K562 (cell line): ENCODE results near the gene HBG1. TPM values are rescaled to one million over a fixed set of nuclear protein-coding genes. Genes with fewer than 3 reads are reported as not detected.

ENCODE experiments used
- CC2D1A ChIP-seq: fragments of 450-650 bp; IDR thresholded peaks from 2 replicates; pipeline ENCODE4 v1.6.1; 2017; ENCODE audit warnings: mild to moderate bottlenecking
- CHD4 ChIP-seq: fragments of 200-600 bp; sonication (generic); IDR thresholded peaks from 3 replicates; pipeline ENCODE4 v1.6.1; 2012; ENCODE audit warnings: low read depth, mild to moderate bottlenecking, mixed read lengths, low read length, inconsistent platforms; ENCODE audit not compliant: insufficient read depth, insufficient replicate concordance, poor library complexity, severe bottlenecking
- CXXC5 ChIP-seq: fragments of 250-450 bp; sonication (Bioruptor Pico); IDR thresholded peaks from 2 replicates; pipeline ENCODE4 v1.8.0; 2022; ENCODE audit warnings: inconsistent platforms, mild to moderate bottlenecking, moderate library complexity
- EP300 ChIP-seq: IDR thresholded peaks from 2 replicates; pipeline ENCODE4 v1.6.1; 2012; ENCODE audit warnings: low read length, improper control_type of control experiment
- L3MBTL2 ChIP-seq: fragments of 450-650 bp; IDR thresholded peaks from 2 replicates; pipeline ENCODE4 v1.6.1; 2016; ENCODE audit warnings: mild to moderate bottlenecking, moderate library complexity
- PURB ChIP-seq: sonication (generic); formaldehyde crosslinking; IDR thresholded peaks from 2 replicates; pipeline ENCODE4 v1.9.0; 2021; ENCODE audit warnings: low read depth, mild to moderate bottlenecking, missing genetic modification reagents
- STAT6 ChIP-seq: sonication (generic); formaldehyde crosslinking; IDR thresholded peaks from 2 replicates; pipeline ENCODE4 v1.8.1; 2023; ENCODE audit warnings: mild to moderate bottlenecking, missing genetic modification reagents
- ZBTB40 ChIP-seq, 2 experiments: fragments of 450-650 bp in 1 of 2; sonication (generic) in 1 of 2; formaldehyde crosslinking in 1 of 2; IDR thresholded peaks; 2 replicates each; pipeline versions ENCODE4 v1.7.1 to v1.9.0; 2016 to 2022; ENCODE audit warnings: inconsistent platforms in 1 of 2, mild to moderate bottlenecking in 1 of 2, missing genetic modification reagents in 1 of 2
- ZNF23 ChIP-seq: fragments of 250-450 bp; sonication (Bioruptor Pico); IDR thresholded peaks from 2 replicates; pipeline ENCODE4 v1.4.0; 2020; ENCODE audit warnings: mild to moderate bottlenecking
- ZNF24 ChIP-seq: fragments of 450-650 bp; IDR thresholded peaks from 2 replicates; pipeline ENCODE4 v1.6.1; 2016
- ZNF592 ChIP-seq: fragments of 450-650 bp; IDR thresholded peaks from 2 replicates; pipeline ENCODE4 v1.6.1; 2017; ENCODE audit warnings: antibody characterized with exemption, mild to moderate bottlenecking
- polyA plus RNA-seq, 8 experiments: library from polyadenylated mRNA; depleted of rRNA in 4 of 8; stranded (reverse) in 5 of 8; unstranded in 3 of 8; fragments of >200 nt; fragmentation: Nextera tagmentation in 2 of 8; fragmentation: Illumina TruSeq in 1 of 8; extraction: Ambion mirVana in 2 of 8; extraction: Trizol in 1 of 8; gene quantifications; 2 replicates each; pipeline versions ENCODE4 v1.2.1 to v1.2.3, GENCODE V29; 2011 to 2014; ENCODE audit warnings: inconsistent platforms in 1 of 8, missing spikeins in 1 of 8
- total RNA-seq, 7 experiments: library from RNA; depleted of rRNA in 6 of 7; stranded (reverse); fragments of >200 nt in 6 of 7; fragmentation: Illumina TruSeq in 2 of 7; extraction: Trizol in 2 of 7; gene quantifications; 2 replicates each; pipeline versions ENCODE4 v1.2.1 to v1.2.3, GENCODE V29; 2011 to 2021; ENCODE audit warnings: low replicate concordance in 1 of 7

HBG1 gene
- total and polyA plus RNA-seq, 9 of the 15 experiments (the other 6 are each of a cell fraction or from before 2014, with no cell fraction given) = 1,066 to 16,338 (median 4,898) TPM

GRCh38 chr11:5279471-5280090, 29.9 kb upstream of the HBG1 start (continued):
- TF ChIP-seq ZBTB40 (IDR thresholded peaks at IDR 0.05) (no peak), ZBTB40 (CRISPR knock-in tag; IDR thresholded peaks at IDR 0.05) (no peak), STAT6 (CRISPR knock-in tag) (no peak), PURB (CRISPR knock-in tag) (no peak), ZNF23 (no peak), EP300 (no peak), CHD4 (no peak), CC2D1A (no peak), ZNF592 (peak; percentile 55), ZNF24 (peak; percentile 76), CXXC5 (CRISPR knock-in tag) (peak; percentile 9; the same call in 1 of the 2 replicates), L3MBTL2 (no peak)
